Caco-2 (cell line): ENCODE results near the gene RPL15. TPM values are rescaled to one million over a fixed set of nuclear protein-coding genes. Genes with fewer than 3 reads are reported as not detected.

ENCODE experiments used
- BruUV-seq: library from RNA; stranded (reverse); fragments of 400-500 nt; replicated peaks from 2 replicates; lab custom pipeline; 2021; lab: Mats Ljungman, UMichigan
- CTCF ChIA-PET: fragments of 300-600 bp; sonication (Branson Sonifier 250); formaldehyde crosslinking; loops from one replicate; lab custom pipeline; 2022; ENCODE audit warnings: antibody characterized with exemption; lab: Charles Lee
- POLR2A ChIA-PET: fragments of 300-600 bp; sonication (Branson Sonifier 250); formaldehyde crosslinking; loops from one replicate; lab custom pipeline; 2022; ENCODE audit warnings: antibody characterized with exemption; lab: Charles Lee
- DNase-seq, 2 experiments: peaks; one replicate each; pipeline versions ENCODE4 v3.0.0 to v3.0.0-alpha.2; 2020 to 2022
- H3K27me3 ChIP-seq: replicated peaks from 2 replicates; pipeline ENCODE4 v1.6.0; 2011; ENCODE audit warnings: low read length; ENCODE audit not compliant: control insufficient read depth, insufficient read depth
- H3K36me3 ChIP-seq: 2 replicates; pipeline ENCODE4 v1.5.1; 2011; ENCODE audit warnings: low read length; ENCODE audit not compliant: control insufficient read depth, insufficient read depth
- H3K4me1 ChIP-seq: fragments of 250-450 bp; sonication (Bioruptor Pico); 2 replicates; pipeline ENCODE4 v1.5.1; 2020; ENCODE audit warnings: mild to moderate bottlenecking
- H3K4me3 ChIP-seq: 2 replicates; pipeline ENCODE4 v1.5.1; 2011; ENCODE audit warnings: low read depth, mild to moderate bottlenecking, control low read depth, low read length
- H3K9me3 ChIP-seq: fragments of 250-450 bp; sonication (Bioruptor Pico); 2 replicates; pipeline ENCODE4 v1.5.1; 2020; ENCODE audit warnings: mild to moderate bottlenecking, moderate library complexity
- H3K27ac Mint-ChIP-seq: one replicate; pipeline ENCODE4 v1.8.0; 2022; ENCODE audit warnings: mixed read lengths; ENCODE audit not compliant: unreplicated experiment
- H3K27me3 Mint-ChIP-seq: one replicate; pipeline ENCODE4 v1.8.0; 2022; ENCODE audit warnings: mixed read lengths; ENCODE audit not compliant: insufficient read depth, unreplicated experiment
- H3K36me3 Mint-ChIP-seq: one replicate; pipeline ENCODE4 v1.8.0; 2022; ENCODE audit warnings: mild to moderate bottlenecking, mixed read lengths; ENCODE audit not compliant: insufficient read depth, unreplicated experiment
- H3K4me1 Mint-ChIP-seq: one replicate; pipeline ENCODE4 v1.8.0; 2022; ENCODE audit warnings: low read depth, mixed read lengths; ENCODE audit not compliant: unreplicated experiment
- H3K4me3 Mint-ChIP-seq: one replicate; pipeline ENCODE4 v1.8.0; 2022; ENCODE audit warnings: mild to moderate bottlenecking, moderate library complexity, mixed read lengths; ENCODE audit not compliant: unreplicated experiment
- H3K9me3 Mint-ChIP-seq: one replicate; pipeline ENCODE4 v1.8.0; 2022; ENCODE audit warnings: mixed read lengths; ENCODE audit not compliant: unreplicated experiment
- intact Hi-C: fragments of 100-400 bp; cut with micrococcal nuclease; formaldehyde crosslinking; loops from one replicate; pipeline ENCODE4 v1.10.0; 2022; ENCODE audit not compliant: unreplicated experiment
- total RNA-seq: library from RNA; stranded (reverse); gene quantifications from 2 replicates; pipeline ENCODE4 v1.2.3, GENCODE V29; 2022
- TF ChIP-seq, protein P1 (sequence below), 2 experiments: fragments of 200-600 bp in 1 of 2; IDR thresholded peaks; 1 replicate in 1 of 2; 2 replicates in 1 of 2; pipeline versions ENCODE4 v1.5.1 to v1.8.0; 2011 to 2022; ENCODE audit warnings: antibody characterized with exemption in 1 of 2, control low read depth in 1 of 2, inconsistent platforms in 1 of 2, low read depth in 1 of 2, low read length in 1 of 2, mild to moderate bottlenecking in 1 of 2, moderate library complexity in 1 of 2; ENCODE audit not compliant: insufficient read depth in 1 of 2, severe bottlenecking in 1 of 2, unreplicated experiment in 1 of 2

The RPL15 gene
- total RNA-seq, 1 experiment from 2014 or later, result 1,698 TPM

DNA sequence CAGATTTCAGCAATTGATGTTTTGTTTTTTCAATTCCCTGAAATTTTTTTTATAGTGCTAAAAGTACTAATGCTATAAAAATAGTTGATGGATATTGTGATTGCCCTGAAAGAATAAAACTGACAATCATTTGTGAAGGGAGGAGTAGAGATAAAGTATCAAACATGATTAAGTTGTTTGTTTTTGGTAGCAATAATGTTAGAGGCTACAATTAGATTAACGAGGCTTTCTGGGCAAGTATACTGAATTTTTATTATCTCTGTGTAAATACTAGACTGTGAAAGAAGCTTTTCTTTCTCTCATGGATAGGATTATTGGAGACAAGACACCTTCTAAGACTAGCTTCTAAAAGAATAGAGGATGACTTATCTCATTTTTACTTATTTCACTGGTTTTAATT, 43.7 kb downstream of the RPL15 start:
- intact Hi-C loops, result no loop called here
- Mint-ChIP-seq H3K9me3 (no peaks in the 10 kb centered on the region), H3K36me3 (peaks cover 59% of the 10 kb centered on the region), H3K4me3 (no peak overlapping the region), H3K4me1 (peaks cover 14% of the 10 kb centered on the region), H3K27ac (no peak overlapping the region), H3K27me3 (no peaks in the 10 kb centered on the region)
- H3K27me3 ChIP-seq, result no peaks in the 10 kb centered on the region
- TF ChIP-seq, protein P1, sequence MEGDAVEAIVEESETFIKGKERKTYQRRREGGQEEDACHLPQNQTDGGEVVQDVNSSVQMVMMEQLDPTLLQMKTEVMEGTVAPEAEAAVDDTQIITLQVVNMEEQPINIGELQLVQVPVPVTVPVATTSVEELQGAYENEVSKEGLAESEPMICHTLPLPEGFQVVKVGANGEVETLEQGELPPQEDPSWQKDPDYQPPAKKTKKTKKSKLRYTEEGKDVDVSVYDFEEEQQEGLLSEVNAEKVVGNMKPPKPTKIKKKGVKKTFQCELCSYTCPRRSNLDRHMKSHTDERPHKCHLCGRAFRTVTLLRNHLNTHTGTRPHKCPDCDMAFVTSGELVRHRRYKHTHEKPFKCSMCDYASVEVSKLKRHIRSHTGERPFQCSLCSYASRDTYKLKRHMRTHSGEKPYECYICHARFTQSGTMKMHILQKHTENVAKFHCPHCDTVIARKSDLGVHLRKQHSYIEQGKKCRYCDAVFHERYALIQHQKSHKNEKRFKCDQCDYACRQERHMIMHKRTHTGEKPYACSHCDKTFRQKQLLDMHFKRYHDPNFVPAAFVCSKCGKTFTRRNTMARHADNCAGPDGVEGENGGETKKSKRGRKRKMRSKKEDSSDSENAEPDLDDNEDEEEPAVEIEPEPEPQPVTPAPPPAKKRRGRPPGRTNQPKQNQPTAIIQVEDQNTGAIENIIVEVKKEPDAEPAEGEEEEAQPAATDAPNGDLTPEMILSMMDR (IDR thresholded peaks at IDR 0.05; ENCODE audit: insufficient read depth in 1 of 2, low read depth in 1 of 2, low read length in 1 of 2, severe bottlenecking in 1 of 2, unreplicated experiment in 1 of 2), result no peak
- no peak for DNase-seq
- peaks cover 2% of the 10 kb centered on the region for H3K36me3 ChIP-seq
- H3K4me3 ChIP-seq, result no peak overlapping the region
- no peaks in the 10 kb centered on the region for H3K4me1 ChIP-seq
- ChIA-PET CTCF (no interaction called here), POLR2A (no interaction called here)
- H3K9me3 ChIP-seq, result no peaks in the 10 kb centered on the region
- no TSS peak for BruUV-seq

DNA sequence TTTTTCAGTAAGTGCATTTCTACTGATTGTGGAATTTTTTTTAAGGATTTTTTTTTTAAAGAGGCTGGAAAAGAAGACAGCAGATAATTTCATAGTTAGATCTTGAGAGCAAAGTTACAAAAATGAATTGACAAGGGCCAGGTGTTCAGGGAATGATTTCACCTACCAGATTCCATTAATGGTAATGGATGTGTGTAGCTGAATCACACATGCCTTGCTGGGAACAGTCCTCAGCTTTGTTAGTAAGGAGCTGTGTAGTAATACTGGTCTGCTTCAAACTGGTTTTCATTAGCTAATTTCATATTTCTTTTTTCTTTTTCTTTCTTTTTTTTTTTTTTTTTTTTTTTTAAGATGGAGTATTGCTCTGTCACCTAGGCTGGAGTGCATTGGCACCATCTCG, 44.1 kb downstream of the RPL15 start:
- TF ChIP-seq, protein P1 (IDR thresholded peaks at IDR 0.05; ENCODE audit: insufficient read depth in 1 of 2, low read depth in 1 of 2, low read length in 1 of 2, severe bottlenecking in 1 of 2, unreplicated experiment in 1 of 2), result no peak
- no TSS peak for BruUV-seq
- intact Hi-C loops, result no loop called here
- H3K4me3 Mint-ChIP-seq, result no peak overlapping the region
- peaks cover 64% of the 10 kb centered on the region for H3K36me3 Mint-ChIP-seq
- H3K36me3 ChIP-seq, result peaks cover 2% of the 10 kb centered on the region
- H3K4me1 Mint-ChIP-seq, result peaks cover 14% of the 10 kb centered on the region
- no peaks in the 10 kb centered on the region for H3K9me3 ChIP-seq
- H3K4me1 ChIP-seq, result no peaks in the 10 kb centered on the region
- no peaks in the 10 kb centered on the region for H3K27me3 Mint-ChIP-seq
- no peak overlapping the region for H3K4me3 ChIP-seq
- DNase-seq, result no peak
- no peak overlapping the region for H3K27ac Mint-ChIP-seq
- ChIA-PET POLR2A (no interaction called here), CTCF (no interaction called here)
- H3K27me3 ChIP-seq, result no peaks in the 10 kb centered on the region
- no peaks in the 10 kb centered on the region for H3K9me3 Mint-ChIP-seq

DNA sequence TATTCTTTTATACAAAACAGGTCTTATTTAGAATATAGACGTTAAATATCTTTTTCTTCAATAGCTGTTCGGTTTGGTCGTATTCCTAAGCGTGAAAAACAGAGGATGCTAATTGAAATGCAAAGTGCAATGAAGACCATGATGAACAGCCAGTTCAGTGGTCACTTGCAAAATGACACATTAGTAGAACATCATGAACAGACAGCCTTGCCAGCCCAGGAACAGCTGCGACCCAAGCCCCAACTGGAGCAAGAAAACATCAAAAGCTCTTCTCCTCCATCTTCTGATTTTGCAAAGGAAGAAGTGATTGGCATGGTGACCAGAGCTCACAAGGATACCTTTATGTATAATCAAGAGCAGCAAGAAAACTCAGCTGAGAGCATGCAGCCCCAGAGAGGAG, 45.0 kb downstream of the RPL15 start:
- Histone ChIP-seq H3K4me3 (no peak overlapping the region), H3K27me3 (no peaks in the 10 kb centered on the region), H3K4me1 (no peaks in the 10 kb centered on the region), H3K36me3 (peaks cover 2% of the 10 kb centered on the region), H3K9me3 (no peaks in the 10 kb centered on the region)
- ChIA-PET CTCF (no interaction called here), POLR2A (interaction anchor here (1.4 kb wide), 1 partner anchor 45 kb away, joined by 4 read pairs; the partner anchor contains the start of genes NKIRAS1 and RPL15)
- H3K4me3 Mint-ChIP-seq, result no peak overlapping the region
- H3K36me3 Mint-ChIP-seq, result peaks cover 65% of the 10 kb centered on the region
- BruUV-seq, result no TSS peak
- no peak overlapping the region for H3K27ac Mint-ChIP-seq
- peaks cover 8% of the 10 kb centered on the region for H3K4me1 Mint-ChIP-seq
- H3K27me3 Mint-ChIP-seq, result no peaks in the 10 kb centered on the region
- DNase-seq, result no peak
- H3K9me3 Mint-ChIP-seq, result no peaks in the 10 kb centered on the region
- intact Hi-C loops, result no loop called here
- TF ChIP-seq, protein P1 (IDR thresholded peaks at IDR 0.05; ENCODE audit: insufficient read depth in 1 of 2, low read depth in 1 of 2, low read length in 1 of 2, severe bottlenecking in 1 of 2, unreplicated experiment in 1 of 2), result no peak
